Panc1 (cell line): ENCODE results near the gene CMTR2. TPM values are rescaled to one million over a fixed set of nuclear protein-coding genes. Genes with fewer than 3 reads are reported as not detected.

ENCODE experiments used
- ATAC-seq: fragments of 200-7000 bp; cut with Tn5 transposase; 2 replicates; pipeline ENCODE4 v1.9.1; 2020; ENCODE audit warnings: mild to moderate bottlenecking, moderate library complexity
- BruUV-seq: library from RNA; stranded (reverse); fragments of 400-500 nt; replicated peaks from 2 replicates; lab custom pipeline; 2021; lab: Mats Ljungman, UMichigan
- CTCF ChIA-PET: fragments of 300-600 bp; sonication (Branson Sonifier 250); formaldehyde crosslinking; loops from one replicate; lab custom pipeline; 2022; ENCODE audit warnings: antibody characterized with exemption; lab: Charles Lee
- POLR2A ChIA-PET: fragments of 300-600 bp; sonication (Branson Sonifier 250); formaldehyde crosslinking; loops from one replicate; lab custom pipeline; 2022; ENCODE audit warnings: antibody characterized with exemption; lab: Charles Lee
- DNase-seq: peaks from one replicate; pipeline ENCODE4 v3.0.0-alpha.2; 2010; ENCODE audit warnings: low read depth, low spot score
- H3K27ac ChIP-seq: 2 replicates; pipeline ENCODE4 v1.5.1; 2011; ENCODE audit warnings: mild to moderate bottlenecking, low read length, inconsistent platforms
- H3K27me3 ChIP-seq: fragments of 200-500 bp; sonication (Bioruptor generic); 2 replicates; pipeline ENCODE4 v1.6.0; 2014; ENCODE audit warnings: low read length, inconsistent platforms; ENCODE audit not compliant: control insufficient read depth, insufficient read depth
- H3K36me3 ChIP-seq: fragments of 200-500 bp; sonication (Bioruptor generic); 2 replicates; pipeline ENCODE4 v1.5.1; 2014; ENCODE audit warnings: inconsistent platforms, mild to moderate bottlenecking, low read length, moderate library complexity; ENCODE audit not compliant: control insufficient read depth, insufficient read depth
- H3K4me1 ChIP-seq: 2 replicates; pipeline ENCODE4 v1.5.1; 2011; ENCODE audit warnings: inconsistent platforms, mild to moderate bottlenecking, low read length, moderate library complexity; ENCODE audit not compliant: control insufficient read depth, insufficient read depth
- H3K4me3 ChIP-seq, 2 experiments: 2 replicates each; pipeline ENCODE4 v1.5.1; 2011 to 2012; ENCODE audit warnings: low read depth in 2 of 2, low read length in 2 of 2, mild to moderate bottlenecking in 2 of 2, inconsistent platforms in 1 of 2, moderate library complexity in 1 of 2
- H3K9me3 ChIP-seq: fragments of 200-500 bp; sonication (Bioruptor generic); 2 replicates; pipeline ENCODE4 v1.5.1; 2014; ENCODE audit warnings: low read depth, mild to moderate bottlenecking, inconsistent platforms, low read length, moderate library complexity; ENCODE audit not compliant: control insufficient read depth, insufficient read depth
- POLR2AphosphoS5 ChIP-seq: IDR thresholded peaks from 2 replicates; pipeline ENCODE4 v1.6.1; 2012; ENCODE audit warnings: mild to moderate bottlenecking, low read depth, low read length, moderate library complexity
- SIN3A ChIP-seq: IDR thresholded peaks from 2 replicates; pipeline ENCODE4 v1.6.1; 2012; ENCODE audit warnings: low read depth, mild to moderate bottlenecking, low read length, moderate library complexity, borderline replicate concordance; ENCODE audit not compliant: insufficient read depth
- TCF7L2 ChIP-seq: IDR thresholded peaks from 2 replicates; pipeline ENCODE4 v1.6.1; 2011; ENCODE audit warnings: mild to moderate bottlenecking, low read depth, low read length, inconsistent platforms
- in situ Hi-C: cut with HindIII; loops from 2 replicates; pipeline ENCODE4 v1.10.0; 2016; ENCODE audit warnings: low sequenced_read_pairs, low pct_unique_long_range_greater_than_20kb
- intact Hi-C: fragments of 100-400 bp; cut with micrococcal nuclease; formaldehyde crosslinking; loops from one replicate; pipeline ENCODE4 v1.10.0; 2022; ENCODE audit not compliant: unreplicated experiment
- total RNA-seq: library from RNA; stranded (reverse); gene quantifications from one replicate; pipeline ENCODE4 v1.2.1, GENCODE V29; 2021; ENCODE audit not compliant: unreplicated experiment
- TF ChIP-seq, protein P1 (sequence below), 2 experiments: IDR thresholded peaks; 2 replicates each; pipeline ENCODE4 v1.6.1; 2011 to 2012; ENCODE audit warnings: low read depth in 2 of 2, control low read depth in 1 of 2, low read length in 1 of 2, mild to moderate bottlenecking in 1 of 2, moderate library complexity in 1 of 2; ENCODE audit not compliant: insufficient read depth in 1 of 2
- TF ChIP-seq, protein P2 (sequence below): fragments of 450-650 bp; IDR thresholded peaks from 2 replicates; pipeline ENCODE4 v1.5.1; 2017; ENCODE audit warnings: mild to moderate bottlenecking

The CMTR2 gene
- total RNA-seq, 1 experiment from 2014 or later, result 12.5 TPM

DNA sequence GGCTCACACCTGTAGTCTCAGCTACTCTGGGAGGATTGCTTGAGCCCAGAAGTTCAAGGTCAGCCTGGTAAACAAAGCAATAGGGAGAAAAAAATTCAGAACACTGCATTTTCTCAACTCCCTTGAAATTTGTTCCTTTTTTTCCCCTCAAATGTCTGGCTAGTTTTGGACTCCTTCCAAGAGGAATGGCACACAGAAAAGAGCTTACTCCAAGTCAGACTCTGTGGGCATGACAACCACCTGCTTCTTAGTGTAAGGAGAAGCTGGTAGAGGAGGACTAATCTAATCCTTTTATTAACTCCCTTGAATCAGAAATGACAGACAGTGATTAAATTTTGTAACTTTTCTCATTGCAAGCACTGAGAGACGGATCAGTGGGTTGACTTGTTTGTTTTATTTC, 30.8 kb downstream of the CMTR2 start:
- no peak for ATAC-seq

DNA sequence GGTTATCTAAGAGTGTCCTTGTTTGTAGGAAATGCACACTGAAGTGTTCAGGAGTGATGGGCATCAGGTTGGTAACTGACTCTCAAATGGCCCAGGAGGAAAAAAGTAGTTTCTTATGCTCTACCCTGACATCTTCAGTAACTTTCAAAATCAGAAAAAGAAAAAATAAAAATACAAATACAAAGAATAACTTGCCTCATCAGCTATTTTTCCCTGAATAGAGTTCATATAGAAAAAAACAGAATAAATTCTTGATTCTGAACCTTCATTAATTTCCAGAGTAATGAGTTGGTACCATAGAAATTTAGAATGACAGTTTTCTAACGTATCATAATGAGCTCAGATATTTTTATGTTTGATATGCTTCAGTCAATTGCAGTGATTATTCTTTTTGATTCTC, 31.4 kb downstream of the CMTR2 start:
- intact Hi-C loops, result no loop called here
- TF ChIP-seq SIN3A (no peak), TCF7L2 (no peak), POLR2AphosphoS5 (no peak)
- TF ChIP-seq, protein P1, sequence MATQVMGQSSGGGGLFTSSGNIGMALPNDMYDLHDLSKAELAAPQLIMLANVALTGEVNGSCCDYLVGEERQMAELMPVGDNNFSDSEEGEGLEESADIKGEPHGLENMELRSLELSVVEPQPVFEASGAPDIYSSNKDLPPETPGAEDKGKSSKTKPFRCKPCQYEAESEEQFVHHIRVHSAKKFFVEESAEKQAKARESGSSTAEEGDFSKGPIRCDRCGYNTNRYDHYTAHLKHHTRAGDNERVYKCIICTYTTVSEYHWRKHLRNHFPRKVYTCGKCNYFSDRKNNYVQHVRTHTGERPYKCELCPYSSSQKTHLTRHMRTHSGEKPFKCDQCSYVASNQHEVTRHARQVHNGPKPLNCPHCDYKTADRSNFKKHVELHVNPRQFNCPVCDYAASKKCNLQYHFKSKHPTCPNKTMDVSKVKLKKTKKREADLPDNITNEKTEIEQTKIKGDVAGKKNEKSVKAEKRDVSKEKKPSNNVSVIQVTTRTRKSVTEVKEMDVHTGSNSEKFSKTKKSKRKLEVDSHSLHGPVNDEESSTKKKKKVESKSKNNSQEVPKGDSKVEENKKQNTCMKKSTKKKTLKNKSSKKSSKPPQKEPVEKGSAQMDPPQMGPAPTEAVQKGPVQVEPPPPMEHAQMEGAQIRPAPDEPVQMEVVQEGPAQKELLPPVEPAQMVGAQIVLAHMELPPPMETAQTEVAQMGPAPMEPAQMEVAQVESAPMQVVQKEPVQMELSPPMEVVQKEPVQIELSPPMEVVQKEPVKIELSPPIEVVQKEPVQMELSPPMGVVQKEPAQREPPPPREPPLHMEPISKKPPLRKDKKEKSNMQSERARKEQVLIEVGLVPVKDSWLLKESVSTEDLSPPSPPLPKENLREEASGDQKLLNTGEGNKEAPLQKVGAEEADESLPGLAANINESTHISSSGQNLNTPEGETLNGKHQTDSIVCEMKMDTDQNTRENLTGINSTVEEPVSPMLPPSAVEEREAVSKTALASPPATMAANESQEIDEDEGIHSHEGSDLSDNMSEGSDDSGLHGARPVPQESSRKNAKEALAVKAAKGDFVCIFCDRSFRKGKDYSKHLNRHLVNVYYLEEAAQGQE (IDR thresholded peaks at IDR 0.05; ENCODE audit: insufficient read depth in 1 of 2, low read depth in 2 of 2, low read length in 1 of 2), result no peak
- TF ChIP-seq, protein P2, sequence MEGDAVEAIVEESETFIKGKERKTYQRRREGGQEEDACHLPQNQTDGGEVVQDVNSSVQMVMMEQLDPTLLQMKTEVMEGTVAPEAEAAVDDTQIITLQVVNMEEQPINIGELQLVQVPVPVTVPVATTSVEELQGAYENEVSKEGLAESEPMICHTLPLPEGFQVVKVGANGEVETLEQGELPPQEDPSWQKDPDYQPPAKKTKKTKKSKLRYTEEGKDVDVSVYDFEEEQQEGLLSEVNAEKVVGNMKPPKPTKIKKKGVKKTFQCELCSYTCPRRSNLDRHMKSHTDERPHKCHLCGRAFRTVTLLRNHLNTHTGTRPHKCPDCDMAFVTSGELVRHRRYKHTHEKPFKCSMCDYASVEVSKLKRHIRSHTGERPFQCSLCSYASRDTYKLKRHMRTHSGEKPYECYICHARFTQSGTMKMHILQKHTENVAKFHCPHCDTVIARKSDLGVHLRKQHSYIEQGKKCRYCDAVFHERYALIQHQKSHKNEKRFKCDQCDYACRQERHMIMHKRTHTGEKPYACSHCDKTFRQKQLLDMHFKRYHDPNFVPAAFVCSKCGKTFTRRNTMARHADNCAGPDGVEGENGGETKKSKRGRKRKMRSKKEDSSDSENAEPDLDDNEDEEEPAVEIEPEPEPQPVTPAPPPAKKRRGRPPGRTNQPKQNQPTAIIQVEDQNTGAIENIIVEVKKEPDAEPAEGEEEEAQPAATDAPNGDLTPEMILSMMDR, result no peak
- ATAC-seq, result no peak
- Histone ChIP-seq H3K27me3 (peaks cover 4% of the 10 kb centered on the region), H3K27ac (no peak overlapping the region), H3K4me3 (no peak overlapping the region), H3K9me3 (no peaks in the 10 kb centered on the region), H3K4me1 (no peaks in the 10 kb centered on the region), H3K36me3 (no peaks in the 10 kb centered on the region)
- in situ Hi-C loops, result no loop called here
- BruUV-seq, result no TSS peak
- POLR2A ChIA-PET, result no interaction called here
- no peak for DNase-seq
- CTCF ChIA-PET, result no interaction called here

More for the DNA sequence above, 30.8 kb downstream of the CMTR2 start:
- H3K27ac ChIP-seq, result no peak overlapping the region
- in situ Hi-C loops, result no loop called here
- CTCF ChIA-PET, result no interaction called here
- intact Hi-C loops, result no loop called here
- no peaks in the 10 kb centered on the region for H3K36me3 ChIP-seq
- H3K4me1 ChIP-seq, result no peaks in the 10 kb centered on the region
- DNase-seq, result no peak
- peaks cover 4% of the 10 kb centered on the region for H3K27me3 ChIP-seq
- TF ChIP-seq, protein P1 (IDR thresholded peaks at IDR 0.05; ENCODE audit: insufficient read depth in 1 of 2, low read depth in 2 of 2, low read length in 1 of 2), result no peak
- TF ChIP-seq, protein P2, result no peak
- TF ChIP-seq TCF7L2, result no peak
- TF ChIP-seq SIN3A, result no peak
- TF ChIP-seq POLR2AphosphoS5, result no peak
- no peak overlapping the region for H3K4me3 ChIP-seq
- BruUV-seq, result no TSS peak
- POLR2A ChIA-PET, result no interaction called here
- H3K9me3 ChIP-seq, result no peaks in the 10 kb centered on the region
